HG03045 (cell line): Measurements from ENCODE around the gene GRM8.
"Not testable (repeated sequence)": the region's sequence is repeated elsewhere in the genome, so short reads cannot be mapped to it uniquely, and the experiment has no call there.

Source experiments
- ATAC-seq: cut with Tn5 transposase; IDR thresholded peaks from one replicate; pipeline ENCODE4 v1.9.1; 2021; ENCODE audit warnings: mild to moderate bottlenecking, moderate library complexity; ENCODE audit not compliant: unreplicated experiment

The GRM8 gene

DNA sequence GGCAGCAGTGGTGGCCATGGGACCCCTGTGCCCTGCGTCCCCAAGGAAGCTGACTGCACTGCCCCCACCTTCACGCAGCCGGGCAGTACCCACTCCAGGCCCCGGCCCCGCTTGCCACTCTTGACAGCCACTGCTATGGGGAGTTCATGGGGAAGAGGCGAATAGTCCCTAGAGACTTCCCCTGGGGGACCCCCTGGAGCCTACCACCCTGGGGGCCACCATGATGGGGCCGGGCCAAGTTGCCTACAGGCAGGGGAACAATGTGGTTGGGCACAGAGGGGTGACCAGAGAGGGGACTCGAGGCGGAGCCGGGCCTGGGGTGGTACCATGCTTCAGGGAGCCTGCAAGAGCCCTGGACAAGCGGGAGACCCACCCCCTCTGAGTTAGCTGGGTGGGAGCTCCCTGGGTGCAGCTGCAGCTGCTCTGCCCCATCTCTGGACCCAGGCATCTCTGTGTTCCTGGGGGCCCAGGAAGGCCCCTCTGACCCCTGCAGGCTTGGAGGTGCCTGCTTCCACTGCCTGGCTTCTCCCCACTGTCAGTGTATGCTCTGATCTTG is 567.6 kb downstream of the GRM8 start:
- ATAC-seq, result no peak

DNA sequence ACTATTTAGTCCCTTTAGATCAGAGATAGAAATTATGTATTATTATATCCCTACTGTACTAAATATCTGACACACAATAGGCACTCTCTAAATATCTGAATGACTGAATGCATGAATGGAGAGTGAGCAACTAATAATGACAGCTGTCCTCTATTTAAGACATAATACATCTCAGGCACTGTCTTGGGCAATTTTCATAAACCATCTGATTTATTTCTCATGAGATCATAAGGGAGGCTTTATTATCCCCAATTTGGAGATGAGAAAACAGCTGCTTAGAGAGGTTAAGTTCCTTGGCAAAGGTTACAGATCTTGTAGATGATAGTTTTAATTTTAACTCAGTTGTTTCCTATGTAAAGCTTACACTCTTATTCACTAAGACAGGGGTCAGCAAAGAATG is 570.6 kb downstream of the GRM8 start:
- no peak for ATAC-seq

DNA sequence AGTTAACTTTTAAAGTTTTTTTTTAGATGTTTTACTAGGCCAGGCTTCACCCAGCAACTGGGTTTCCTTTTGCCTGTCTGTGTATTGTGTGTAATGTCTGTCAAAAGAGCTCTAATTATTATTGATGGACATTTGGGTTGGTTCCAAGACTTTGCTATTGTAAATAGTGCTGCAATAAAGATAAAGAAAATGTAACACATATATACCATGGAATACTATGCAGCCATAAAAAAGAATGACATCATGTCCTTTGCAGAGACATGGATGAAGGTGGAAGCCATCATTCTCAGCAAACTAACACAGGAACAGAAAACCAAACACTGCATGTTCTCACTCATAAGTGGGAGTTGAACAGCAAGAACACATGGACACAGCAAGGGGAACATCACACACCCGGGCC is 584.0 kb downstream of the GRM8 start:
- ATAC-seq, result not testable (repeated sequence)

DNA sequence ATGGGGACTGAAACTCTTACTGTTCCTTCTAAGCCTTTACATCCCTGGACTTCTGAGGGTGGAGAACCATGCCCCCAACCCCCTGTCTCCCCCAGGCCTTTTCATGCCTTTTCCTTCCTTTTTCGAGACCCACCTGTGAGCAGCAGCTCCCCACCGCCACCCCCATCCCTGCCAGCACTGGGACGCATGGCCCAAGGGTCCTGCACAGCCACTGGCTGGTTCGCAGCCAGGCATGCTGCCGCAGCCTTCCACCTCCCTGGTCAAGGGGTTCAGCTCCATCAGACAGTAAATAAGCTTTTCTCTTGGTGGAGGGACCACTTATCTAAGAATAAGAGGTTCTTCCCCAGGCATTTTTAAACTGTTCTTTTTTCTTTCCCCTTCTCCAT is 584.4 kb downstream of the GRM8 start:
- no peak for ATAC-seq

DNA sequence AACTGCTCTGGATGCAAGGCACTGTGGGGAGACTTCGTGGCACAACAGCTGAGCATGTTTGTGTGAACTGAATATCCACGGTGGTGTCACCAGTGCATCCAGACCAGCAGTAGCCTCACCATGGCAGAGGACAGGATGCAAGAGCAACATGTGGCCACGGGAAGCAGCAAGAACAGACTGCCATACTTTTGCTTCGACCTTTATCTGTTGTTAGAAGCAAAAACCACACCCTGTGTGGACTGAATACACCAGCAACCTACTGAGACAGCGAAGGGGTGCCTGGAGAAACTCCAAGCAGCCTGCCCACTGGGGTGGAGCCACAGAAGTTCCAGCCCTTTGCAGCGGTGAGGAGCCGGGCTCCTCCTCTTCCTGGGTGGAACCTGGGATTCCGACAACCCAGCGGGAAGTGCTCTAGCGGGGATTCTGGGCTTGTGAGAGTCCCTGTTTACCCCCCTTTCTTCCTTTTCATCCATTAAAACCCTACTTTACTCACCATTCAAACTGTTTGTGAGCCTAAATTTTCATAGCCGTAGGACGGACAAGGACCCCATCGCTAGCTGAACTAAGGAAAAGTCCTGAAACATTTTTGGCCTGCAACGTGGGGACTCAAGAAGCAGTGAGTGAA is 584.9 kb downstream of the GRM8 start:
- no peak for ATAC-seq

DNA sequence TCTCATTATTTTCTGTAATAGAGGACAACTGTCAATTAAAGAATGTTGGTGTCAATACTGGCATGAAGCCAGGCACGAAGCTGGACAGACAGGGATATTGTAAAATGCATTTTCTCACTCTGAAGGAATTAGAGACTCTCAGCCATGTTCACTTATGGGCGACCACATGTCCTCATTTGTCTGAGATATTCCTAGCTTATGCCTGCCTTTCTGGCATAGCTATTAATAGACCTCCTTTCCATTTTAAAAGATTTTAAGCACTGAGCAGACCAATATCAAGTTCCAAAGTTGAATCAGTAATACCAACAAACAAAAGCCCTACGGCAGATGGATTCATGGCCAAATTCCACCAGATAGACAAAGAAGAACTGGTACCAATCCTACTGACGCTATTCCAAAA is 589.9 kb downstream of the GRM8 start:
- ATAC-seq, result no peak

DNA sequence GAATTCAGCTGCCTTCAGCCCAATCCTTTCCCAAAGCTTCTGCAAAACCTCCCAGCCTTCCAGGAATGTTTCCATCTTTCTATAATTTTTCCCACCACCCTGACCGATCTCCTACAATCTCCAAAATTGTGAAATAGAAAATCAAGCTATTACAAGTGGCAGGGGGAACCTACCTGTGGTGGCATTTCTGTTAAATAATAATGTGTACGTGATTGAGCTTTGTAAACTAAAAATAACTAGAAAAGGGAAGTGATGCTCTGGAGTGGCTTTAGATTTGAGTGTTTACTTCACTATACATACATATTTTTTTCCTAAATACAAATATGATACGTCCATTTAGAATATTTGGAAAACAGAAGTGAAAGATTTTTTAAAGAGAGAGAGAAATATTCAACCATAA is 593.6 kb downstream of the GRM8 start:
- ATAC-seq, result peak; percentile 51

DNA sequence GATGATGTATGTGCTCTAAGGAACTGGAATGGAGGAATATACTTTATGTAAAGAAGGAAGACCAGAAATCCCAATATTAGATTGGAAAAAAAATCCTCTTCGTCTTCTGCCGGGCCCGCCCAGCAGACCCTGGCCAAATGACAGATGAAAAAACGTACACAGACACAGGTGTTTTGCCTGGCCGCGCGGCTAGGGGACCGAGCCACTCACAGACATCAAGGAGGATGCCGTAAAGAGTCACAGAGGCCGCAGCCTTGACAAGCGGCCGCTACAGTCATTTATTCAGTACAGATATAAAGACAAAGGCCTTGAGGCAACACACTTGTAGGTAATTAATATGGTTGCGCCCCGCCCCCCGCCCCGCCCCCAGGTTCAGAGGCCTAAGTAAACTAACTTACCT is 594.1 kb downstream of the GRM8 start:
- no peak for ATAC-seq

DNA sequence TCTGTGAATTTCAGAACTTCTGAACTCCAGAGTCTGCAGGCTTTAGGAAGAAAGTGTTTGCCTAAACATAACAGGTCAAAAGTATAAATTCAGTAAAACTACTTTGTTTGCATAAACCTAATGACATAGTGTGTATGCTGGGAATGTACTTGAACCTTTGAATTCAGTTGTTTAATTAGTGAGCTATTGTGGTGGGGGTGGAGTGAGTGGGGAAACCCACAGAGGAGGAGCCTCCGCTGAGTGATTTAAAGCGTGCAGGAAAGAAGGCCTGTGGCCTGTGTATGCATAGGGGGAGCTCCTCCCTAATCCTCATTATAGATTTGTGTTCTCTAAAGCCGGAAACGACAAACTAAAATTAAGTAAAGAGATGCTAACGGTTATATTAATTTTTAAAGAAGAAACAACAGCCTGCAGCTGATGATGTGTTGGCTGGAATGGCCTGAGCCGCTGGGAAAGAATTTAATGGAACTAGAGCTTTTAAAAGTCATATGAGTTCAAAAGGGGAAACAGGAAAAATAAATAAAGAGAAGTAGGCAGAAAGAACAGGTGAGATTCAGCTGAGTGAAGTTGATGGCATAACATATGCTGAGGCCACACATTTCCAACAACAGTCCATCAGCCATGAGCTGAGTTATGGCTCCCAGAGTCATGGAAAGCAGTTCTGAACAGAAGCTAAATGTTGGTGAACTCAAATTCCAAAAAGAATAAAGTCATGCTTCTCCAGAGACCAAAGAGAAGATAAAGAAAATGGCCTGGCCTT is 595.0 kb downstream of the GRM8 start:
- peak; percentile 92 for ATAC-seq

DNA sequence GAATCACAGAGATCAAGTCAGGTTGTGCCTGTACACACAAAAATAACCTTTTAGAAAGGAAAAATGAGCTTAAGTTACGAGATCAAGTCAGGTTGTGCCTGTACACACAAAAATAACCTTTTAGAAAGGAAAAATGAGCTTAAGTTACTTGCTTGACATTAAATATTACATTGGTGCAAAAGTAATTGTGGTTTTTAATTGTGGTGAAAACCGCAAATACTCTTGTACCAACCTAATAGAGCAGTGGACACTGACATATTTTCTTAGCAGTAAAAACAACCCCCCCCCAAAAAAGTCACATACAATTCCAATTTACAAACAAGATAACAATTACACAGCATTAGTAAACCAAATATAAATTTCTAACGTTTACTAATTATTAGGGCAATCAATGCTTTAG is 595.6 kb downstream of the GRM8 start:
- ATAC-seq, result no peak

DNA sequence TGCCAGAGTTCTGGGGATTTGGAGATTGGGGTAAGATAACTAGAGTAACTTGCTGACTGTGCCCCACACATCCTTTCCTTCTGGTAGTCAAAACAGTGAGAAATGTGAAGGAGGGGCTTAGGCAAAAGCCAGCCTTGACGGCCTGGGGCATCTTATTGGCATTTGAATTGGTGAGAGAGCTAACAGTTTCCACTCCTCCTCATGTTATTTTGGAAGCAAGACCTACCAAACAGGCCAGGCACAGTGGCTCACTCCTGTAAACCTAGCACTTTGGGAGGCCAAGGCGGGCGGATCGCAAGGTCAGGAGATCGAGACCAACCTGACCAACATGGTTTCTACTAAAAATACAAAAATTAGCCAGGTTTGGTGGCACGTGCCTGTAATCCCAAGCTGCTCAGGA is 596.6 kb downstream of the GRM8 start:
- ATAC-seq, result no peak

DNA sequence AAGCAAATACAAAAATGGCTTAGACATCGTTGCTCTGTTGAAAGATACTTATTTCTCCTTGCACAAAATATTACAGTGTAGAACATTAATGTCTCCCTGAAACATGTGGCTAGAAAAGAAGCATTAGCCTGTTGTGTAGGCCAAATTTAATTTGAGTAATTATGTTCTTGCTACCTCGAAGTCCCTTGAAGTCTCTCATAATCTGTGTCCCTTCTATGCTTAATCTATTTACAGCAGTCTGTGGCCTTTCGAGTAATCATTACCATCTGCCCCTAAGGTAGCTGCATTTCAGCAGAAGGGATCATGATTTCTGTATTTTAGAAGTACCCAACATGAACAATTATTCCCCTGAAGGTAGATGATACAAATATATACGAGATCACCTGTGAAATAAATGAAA is 615.2 kb downstream of the GRM8 start:
- ATAC-seq, result no peak

DNA sequence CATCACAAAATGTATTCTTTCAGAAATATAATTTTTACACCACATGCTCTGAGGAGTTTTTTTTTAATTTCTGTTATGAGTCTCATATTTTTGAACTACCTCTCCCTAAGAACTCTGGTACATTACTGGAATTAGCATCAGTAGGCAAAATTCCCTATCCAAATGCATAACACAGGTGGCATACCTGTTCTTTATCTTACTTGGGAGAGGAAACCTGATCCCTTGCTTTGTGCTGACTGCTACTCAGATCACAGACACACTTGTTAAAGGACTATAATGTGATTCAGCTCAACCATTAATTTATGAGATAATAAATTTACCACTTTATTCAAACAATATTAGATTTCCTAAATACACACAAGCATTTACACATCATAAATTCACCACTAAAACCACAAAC is 617.2 kb downstream of the GRM8 start:
- no peak for ATAC-seq

DNA sequence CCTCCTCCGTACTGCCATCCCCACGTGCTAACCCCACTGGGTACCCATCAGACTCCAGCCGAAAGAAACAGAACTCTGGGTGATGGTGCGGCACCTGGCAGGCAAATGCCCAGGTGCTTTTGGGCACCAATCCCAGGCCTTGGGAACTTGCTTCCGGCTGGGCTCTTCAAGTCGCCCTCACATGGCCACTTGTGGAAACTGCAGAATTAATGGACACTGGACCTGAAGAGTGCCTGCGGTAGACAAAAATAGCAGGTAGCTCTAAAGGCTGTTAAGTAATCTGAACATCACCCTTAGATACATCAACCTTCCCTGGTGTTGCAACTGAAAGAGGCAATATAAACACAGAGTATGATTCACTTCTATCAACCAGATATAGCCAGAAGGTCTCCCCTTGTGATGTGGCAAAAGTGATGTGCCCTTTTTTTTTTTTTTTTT is 644.4 kb downstream of the GRM8 start:
- ATAC-seq, result no peak

DNA sequence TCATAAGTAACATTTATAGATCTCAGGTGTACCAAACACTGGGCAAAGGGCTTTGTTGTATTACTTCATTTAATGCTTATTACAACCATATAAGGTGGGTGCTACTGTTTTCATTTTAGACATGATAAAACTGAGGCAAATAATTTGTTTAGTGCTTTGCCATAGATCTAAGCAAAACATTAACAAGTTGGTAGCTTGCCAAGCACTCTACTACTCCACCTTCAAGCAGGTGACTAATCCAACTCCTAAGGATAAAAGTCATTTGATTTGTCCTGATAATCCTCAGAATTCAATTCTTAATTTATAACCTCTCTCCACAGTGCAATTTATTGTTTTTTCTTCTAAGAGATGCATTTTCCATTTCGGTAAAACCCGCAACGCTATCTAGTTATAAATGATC is 646.4 kb downstream of the GRM8 start:
- no peak for ATAC-seq

DNA sequence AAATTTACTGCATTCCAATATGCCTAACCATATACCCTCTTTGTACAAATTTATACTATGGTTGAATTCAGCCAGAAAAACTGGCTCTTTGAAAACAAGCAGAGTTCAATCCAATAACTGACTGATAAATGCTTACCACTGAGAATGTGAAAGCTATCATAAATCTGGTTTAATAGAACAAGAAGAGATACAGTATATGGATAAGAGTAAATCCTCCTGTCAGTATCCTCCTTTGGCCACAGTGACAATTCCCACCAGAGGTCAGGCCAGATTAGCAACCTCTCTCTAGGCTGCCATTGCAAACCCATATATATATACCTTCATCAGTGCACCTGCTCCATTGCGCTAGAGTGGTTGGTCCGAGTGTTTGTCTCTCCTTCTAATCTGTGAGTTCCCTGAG is 647.2 kb downstream of the GRM8 start:
- no peak for ATAC-seq

DNA sequence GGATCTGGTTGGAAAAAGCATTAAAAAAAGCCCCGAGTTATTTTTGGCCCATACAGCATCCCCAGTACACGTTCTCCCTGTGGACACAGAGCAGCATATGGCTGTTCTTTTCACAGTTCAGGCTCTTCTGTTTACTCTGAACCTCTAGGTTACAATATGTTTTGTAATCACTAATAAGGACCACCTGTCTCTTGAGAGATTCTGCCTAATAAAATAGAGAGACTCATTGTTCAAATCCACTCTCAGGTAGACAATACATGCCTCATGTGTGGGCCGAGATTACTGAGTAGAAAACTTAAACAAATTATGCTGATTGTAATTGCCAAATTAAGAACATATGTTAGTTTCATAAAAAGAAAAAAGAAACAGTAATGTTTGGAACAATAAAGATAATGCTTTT is 647.7 kb downstream of the GRM8 start:
- no peak for ATAC-seq

DNA sequence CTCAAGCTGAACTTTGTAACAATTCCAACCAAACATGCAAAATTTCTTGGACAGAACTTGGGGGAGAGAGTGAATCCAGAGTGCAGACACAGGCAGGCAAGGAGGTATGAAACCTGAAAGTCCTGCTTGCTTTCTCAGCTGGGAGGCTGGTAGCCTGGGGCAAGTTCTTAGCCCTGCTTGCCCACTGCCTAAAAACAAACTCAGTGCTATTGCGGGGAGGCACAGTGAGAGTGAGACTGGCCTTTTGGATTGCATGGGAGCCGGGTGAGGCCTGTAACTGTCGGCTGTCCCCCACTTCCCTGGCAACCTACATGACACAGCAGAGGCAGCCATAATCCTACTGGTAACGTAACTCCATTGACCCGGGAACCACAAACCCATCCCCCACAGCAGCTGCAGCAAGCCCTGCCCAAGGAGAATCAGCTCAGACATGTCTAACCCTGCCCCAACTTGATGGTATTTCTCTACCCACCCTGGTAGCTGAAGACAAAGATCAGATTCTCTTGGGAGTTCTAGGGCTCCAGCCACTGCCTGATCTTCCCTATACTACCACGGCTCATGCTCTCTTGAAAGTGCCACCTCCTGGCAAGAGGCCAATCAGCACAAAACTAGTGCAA is 663.6 kb downstream of the GRM8 start:
- no peak for ATAC-seq

DNA sequence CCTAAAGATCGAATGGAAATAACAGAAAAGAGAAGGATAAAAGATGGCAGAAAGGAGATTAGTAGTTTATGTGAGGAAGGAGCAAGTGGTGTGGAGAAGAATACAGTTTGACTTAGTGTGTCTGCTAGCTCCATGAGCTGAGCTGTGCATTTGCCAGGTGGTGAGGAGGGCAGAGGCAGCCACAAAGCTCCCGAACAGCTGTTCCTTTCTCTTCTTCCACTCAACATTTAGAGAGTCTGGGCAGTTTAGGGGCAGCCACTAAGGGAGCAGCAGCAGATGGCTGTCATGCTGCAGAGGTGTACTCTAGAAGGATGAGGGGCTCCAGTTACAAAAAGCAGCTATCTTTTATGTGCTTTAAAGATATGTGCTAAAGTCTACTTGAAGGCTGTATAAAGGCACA is 674.4 kb downstream of the GRM8 start:
- no peak for ATAC-seq

DNA sequence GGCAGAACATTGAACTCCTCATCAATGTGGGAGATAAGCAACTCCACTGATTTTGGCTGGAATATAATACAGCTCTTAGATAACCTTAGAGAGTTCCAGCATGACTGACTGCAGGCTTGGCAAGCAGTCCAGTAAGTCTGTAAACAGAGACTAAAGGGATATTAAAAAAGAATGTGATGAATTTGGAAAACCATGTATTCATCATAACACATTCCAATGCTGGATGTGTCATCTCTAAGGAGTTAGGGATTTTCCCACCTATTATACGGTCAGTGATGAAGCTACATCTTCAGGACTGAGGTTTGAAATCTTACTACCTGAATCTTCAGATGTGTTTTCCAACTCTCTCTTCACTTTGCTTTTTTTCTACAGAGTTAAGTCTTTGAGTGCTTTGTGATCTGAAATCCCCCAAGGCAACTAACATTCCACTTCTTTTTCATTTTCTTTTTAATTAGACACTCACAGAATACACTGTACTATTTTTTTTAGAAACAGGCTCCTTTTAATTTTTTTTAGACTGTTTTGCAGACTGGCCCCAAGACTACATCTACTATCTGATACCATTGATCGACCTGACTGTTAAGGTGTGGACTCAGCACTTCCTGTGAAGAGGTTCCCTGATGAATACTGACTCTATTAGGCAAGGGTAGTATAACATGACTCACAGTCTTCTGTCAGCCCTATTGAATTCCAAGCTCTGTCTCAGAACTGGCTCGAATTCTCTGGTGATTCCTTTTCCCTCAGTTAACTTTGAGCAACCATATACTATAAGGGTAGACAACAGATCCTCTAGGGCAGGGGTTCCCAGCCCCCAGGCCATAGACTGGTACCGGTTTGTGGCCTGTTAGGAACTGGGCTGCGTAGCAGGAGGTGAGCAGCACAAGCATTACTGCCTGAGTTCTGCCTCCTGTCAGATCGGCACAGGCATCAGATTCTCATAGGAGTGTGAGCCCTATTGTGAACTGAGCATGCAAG is 678.2 kb downstream of the GRM8 start:
- ATAC-seq, result no peak

DNA sequence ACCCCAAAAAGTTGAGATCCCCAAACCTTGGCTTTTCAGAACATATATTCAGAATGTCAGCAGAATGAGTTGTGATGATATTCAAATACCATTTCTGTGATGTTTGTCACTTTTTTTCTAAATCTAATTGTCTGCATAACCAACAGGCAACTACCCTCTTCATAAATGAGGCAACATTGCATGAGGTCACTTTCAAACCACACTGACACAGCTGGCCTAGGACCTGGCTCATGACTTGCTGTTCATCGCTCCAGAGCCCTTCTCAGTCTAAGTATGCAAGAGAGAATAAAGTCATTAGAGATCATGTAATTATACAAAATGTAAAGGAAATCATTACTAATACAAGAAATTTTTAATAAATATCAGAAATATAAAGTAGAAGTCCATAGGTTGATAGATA is 681.9 kb downstream of the GRM8 start:
- ATAC-seq, result no peak
